IMR-90 (cell line): ENCODE results near the gene PATJ.

Experiments used
- MAZ ChIP-seq: IDR thresholded peaks from 2 replicates; pipeline ENCODE4 v1.6.1; 2012; ENCODE audit warnings: low read depth, mild to moderate bottlenecking, low read length, improper control_type of control experiment, moderate library complexity, borderline replicate concordance
- MXI1 ChIP-seq: IDR thresholded peaks from 2 replicates; pipeline ENCODE4 v1.6.1; 2012; ENCODE audit warnings: low read depth, mild to moderate bottlenecking, low read length, moderate library complexity, borderline replicate concordance
- POLR2A ChIP-seq: IDR thresholded peaks from 2 replicates; pipeline ENCODE4 v1.6.1; 2012; ENCODE audit warnings: mild to moderate bottlenecking, low read depth, low read length
- RAD21 ChIP-seq: IDR thresholded peaks from 2 replicates; pipeline ENCODE4 v1.6.1; 2012; ENCODE audit warnings: low read length, improper control_type of control experiment
- TF ChIP-seq, protein P1 (sequence below): conservative IDR thresholded peaks from 2 replicates; pipeline ENCODE4 v1.5.1; 2012; ENCODE audit warnings: mild to moderate bottlenecking, low read depth, low read length, improper control_type of control experiment
- TF ChIP-seq, protein P2 (sequence below): fragments of 150-350 bp; IDR thresholded peaks from 2 replicates; pipeline ENCODE4 v1.6.1; 2017; ENCODE audit warnings: mild to moderate bottlenecking, antibody characterized with exemption, low read length, low read depth

GRCh38 chr1:61776091-61776490 lies 33.8 kb downstream of the PATJ start:
- TF ChIP-seq POLR2A = no peak
- TF ChIP-seq MXI1 = no peak
- TF ChIP-seq, protein P1, sequence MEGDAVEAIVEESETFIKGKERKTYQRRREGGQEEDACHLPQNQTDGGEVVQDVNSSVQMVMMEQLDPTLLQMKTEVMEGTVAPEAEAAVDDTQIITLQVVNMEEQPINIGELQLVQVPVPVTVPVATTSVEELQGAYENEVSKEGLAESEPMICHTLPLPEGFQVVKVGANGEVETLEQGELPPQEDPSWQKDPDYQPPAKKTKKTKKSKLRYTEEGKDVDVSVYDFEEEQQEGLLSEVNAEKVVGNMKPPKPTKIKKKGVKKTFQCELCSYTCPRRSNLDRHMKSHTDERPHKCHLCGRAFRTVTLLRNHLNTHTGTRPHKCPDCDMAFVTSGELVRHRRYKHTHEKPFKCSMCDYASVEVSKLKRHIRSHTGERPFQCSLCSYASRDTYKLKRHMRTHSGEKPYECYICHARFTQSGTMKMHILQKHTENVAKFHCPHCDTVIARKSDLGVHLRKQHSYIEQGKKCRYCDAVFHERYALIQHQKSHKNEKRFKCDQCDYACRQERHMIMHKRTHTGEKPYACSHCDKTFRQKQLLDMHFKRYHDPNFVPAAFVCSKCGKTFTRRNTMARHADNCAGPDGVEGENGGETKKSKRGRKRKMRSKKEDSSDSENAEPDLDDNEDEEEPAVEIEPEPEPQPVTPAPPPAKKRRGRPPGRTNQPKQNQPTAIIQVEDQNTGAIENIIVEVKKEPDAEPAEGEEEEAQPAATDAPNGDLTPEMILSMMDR = no peak
- no peak for TF ChIP-seq MAZ
- TF ChIP-seq, protein P2, sequence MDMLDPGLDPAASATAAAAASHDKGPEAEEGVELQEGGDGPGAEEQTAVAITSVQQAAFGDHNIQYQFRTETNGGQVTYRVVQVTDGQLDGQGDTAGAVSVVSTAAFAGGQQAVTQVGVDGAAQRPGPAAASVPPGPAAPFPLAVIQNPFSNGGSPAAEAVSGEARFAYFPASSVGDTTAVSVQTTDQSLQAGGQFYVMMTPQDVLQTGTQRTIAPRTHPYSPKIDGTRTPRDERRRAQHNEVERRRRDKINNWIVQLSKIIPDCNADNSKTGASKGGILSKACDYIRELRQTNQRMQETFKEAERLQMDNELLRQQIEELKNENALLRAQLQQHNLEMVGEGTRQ = no peak
- TF ChIP-seq RAD21 = no peak
